Measurements from ENCODE around the gene SERPINB10. TPM values are rescaled to one million over a fixed set of nuclear protein-coding genes. Genes with fewer than 3 reads are reported as not detected.

SERPINB10 gene, protein sequence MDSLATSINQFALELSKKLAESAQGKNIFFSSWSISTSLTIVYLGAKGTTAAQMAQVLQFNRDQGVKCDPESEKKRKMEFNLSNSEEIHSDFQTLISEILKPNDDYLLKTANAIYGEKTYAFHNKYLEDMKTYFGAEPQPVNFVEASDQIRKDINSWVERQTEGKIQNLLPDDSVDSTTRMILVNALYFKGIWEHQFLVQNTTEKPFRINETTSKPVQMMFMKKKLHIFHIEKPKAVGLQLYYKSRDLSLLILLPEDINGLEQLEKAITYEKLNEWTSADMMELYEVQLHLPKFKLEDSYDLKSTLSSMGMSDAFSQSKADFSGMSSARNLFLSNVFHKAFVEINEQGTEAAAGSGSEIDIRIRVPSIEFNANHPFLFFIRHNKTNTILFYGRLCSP
- polyA plus RNA-seq (ENCODE audit: insufficient read length in 4 of 4), result under 1 TPM; 0.19 to 0.38 (median 0.35) TPM

DNA sequence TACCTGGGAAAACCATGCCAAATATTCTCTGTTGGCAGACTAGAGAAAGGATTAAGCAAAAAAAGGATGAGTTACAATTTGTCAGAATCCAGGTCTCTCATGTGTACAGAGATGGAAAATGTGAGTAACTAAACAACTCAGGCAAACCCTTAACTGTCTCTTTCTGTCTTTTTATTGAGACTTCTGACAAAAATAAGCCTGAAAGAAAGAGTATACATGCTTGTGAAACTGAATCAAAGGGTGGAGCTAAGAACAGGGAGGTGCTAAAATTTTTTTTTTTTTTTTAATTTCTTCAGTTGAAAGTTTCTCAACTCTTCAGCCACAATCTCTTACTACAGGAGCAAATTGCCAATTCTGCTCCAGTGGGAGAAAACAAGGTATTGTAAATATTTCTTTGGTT lies at the start of gene SERPINB10:
TSS of gene SERPINB10 (plus strand) at position 295 of the 400 bp plus-strand sequence. CDS start 7,553 bp downstream, outside the sequence.
- DNase-seq (ENCODE audit: low read depth in 4 of 4, low spot score in 2 of 4), result no peak

DNA sequence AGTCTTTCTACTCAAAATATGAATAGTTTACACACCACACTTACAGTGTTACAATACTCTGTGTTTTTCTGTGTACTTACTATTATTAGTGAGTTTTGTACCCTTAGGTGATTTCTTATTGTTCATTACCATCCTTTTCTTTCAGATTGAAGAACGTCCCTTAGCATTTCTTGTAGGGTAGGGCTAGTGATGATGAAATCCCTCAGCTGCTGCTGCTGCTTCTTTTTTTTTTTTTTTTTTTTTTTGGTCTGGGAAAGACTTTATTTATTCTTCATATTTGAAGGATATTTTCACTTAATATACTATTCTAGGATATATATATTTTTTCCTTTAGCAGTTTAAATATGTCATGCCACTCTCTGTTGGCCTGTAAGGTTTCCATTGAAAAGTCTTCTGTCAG lies 49.3 kb upstream of the SERPINB10 start:
- DNase-seq (ENCODE audit: low read depth in 4 of 4, low spot score in 2 of 4), result no peak

DNA sequence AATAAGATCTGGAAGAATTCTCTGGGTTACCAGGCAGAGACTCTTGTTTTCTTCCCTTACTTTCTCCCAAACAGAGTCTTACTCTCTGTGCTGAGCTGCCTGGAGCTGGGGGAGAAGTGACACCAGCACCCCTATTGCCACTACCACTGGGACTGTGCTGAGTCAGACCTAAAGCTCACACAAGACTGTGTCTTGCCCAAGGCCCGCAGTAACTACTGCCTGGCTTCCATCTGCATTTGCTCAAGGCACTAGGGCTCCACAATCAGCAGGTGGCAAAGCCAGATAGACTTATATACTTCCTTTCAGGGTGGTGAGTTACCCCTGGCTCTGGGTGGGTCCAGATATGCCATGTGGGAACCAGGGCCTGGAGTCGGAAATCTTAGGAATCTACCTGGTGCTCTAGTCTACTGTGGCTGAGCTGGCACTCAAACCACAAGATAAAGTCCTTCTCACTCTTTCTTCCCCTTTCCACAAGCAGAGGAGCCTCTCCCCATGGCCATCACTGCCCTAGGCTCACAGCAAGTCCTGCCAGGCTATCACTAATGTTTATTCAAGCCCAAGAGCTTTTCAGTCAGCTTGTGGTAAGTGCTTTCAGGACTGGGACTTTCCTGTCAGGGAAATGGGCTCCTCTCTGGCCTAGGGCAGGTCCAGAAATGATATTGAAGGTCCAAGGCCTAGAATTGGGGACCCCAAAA lies 47.8 kb upstream of the SERPINB10 start:
- DNase-seq (ENCODE audit: low read depth in 4 of 4, low spot score in 2 of 4), result no peak

DNA sequence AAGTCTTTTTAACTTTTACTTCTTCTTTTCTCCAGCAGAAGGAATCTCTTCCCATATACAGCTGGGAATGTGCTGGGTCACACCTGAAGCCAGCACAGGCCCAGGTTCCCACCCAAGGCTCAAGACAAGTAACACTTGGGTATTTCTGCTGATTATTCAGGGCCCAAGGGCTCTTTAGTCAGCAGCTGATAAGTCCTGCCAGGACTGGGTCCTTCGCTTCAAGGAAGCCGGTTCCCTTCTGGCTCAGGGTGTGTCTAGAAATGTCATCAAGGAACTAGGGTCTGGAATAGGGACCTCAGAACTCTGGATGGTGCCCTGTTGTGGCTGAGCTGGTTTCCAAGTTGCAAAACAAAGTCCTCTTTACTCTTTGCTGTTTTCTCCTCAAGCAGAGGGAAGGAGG lies 47.2 kb upstream of the SERPINB10 start:
- DNase-seq (ENCODE audit: low read depth in 4 of 4, low spot score in 2 of 4), result no peak

DNA sequence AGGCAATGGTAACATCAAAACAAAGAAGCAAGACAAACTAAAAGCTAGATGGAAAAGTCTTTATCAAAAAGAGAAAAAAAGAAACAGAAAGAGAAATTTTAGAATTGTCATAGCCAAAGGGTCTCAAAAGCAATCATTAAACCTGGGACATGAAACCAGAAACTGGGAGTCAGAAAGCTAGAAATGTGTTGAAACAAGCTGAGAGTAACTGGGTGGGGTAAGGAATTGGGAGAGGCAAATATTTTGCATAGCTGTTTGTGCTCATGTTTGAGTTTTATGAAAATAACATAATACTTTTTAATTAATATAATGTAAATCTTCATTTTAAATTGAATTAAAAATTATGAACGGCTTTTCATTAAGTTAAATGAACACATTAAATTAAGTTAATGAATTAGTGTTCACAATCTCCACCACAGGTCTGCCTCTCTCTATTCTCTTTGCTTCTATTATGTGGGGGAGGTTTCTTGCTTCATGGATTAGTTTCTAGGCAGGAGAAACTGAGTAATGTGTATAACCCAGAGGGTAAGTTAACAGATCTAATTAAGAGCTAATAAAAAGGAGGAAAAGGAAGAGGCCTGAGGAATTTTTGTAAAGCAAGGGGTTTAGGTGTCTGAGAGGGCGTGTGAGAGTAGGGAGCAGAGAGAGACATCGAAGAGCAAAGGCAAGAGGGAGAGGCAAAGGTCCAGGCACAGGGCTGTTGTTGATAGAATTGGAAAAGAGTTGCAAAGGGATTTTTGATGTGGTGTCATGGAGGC lies 40.2 kb upstream of the SERPINB10 start:
- DNase-seq (ENCODE audit: low read depth in 4 of 4, low spot score in 2 of 4), result no peak

DNA sequence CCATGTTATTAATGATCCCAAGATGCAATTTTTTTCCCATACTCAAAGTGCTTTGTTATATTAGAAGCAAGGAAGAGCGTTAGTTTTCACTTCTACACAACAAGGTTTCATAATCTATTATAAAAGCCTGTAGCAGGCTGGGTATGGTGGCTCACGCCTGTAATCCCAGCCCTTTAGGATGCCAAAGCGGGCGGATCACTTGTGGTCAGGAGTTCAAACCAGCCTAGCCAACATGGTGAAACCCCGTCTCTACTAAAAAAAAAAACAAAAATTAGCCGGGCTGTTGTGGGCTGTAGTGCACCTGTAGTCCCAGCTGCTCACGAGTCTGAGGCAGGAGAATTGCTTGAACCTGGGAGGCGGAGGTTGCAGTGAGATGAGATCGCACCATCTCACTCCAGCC lies 39.2 kb upstream of the SERPINB10 start:
- no peak for DNase-seq (ENCODE audit: low read depth in 4 of 4, low spot score in 2 of 4)

DNA sequence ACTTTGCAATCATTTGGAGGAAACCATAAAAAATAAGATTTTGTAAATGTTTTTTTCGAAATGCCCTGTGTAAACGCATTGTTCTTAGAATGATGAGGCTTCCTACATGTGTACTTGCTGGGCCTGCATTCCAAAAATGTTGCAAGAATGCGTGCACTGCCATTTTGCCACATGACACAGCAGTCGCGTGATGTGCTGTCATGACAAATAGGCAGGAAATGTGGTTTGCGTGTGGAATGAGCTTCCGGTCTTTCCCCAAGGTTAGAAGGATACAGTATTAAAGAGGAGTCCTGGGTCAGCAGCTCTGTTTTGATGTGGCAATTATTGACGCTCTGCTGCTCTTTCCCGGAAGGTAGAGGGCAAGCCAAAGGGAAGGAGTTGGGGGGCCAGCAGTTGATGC lies 38.4 kb upstream of the SERPINB10 start:
- DNase-seq (ENCODE audit: low read depth in 4 of 4, low spot score in 2 of 4), result no peak

DNA sequence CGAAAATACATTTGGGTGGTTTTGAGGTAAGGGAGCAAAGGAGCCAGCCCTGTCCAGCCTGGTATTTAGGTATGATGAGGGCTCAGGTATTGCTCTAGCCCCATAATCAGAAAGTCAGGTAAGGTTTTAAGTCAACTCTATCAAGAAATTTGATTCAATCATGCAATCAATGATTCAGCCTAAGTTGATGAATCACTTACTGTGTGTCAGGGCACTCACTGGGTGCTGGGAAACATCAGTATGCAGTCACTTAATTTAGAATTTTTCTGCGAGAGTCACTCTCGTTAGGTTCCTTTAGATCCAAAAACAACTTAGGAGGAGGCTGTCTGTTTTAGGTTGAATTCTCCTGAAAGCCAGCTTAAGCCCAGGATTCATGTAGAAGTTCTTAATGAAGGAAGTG lies 37.9 kb upstream of the SERPINB10 start:
- no peak for DNase-seq (ENCODE audit: low read depth in 4 of 4, low spot score in 2 of 4)

DNA sequence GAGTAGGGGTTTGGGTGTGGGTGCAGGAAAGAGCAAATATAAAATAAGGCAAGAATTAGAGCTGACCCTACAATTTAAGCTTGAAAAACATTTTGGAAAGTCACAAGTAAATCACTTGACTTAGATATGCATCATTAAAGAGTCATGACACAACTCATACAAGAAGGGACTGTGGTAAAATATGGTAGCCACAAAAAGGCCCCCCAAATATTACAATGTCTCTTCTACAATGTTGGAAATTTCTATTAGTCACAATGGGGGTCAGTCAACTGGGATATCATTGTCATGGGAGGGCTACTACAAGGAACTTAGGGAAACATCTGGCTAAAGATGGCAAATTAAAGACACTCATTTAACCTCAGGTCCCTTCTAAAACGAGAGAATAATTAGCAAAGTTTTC lies 35.9 kb upstream of the SERPINB10 start:
- no peak for DNase-seq (ENCODE audit: low read depth in 4 of 4, low spot score in 2 of 4)

DNA sequence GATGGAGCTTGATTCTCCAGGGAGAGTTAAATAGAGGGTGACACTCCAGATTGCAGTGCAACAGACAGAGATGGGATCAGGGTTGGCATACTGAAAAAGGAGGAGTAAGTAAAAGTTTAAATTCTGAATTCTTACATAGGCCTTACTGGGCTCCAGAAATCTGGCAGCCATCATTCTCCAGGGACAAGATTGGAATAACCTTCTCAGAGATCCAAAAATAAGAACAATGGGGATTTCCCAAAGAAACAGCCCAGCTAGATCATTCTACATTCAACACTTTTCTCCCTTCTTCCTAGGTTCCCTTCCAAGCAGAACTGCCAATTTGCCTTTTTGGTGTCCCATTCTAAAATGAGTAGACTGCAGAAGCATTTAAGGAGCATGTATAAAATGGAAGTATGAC lies 35.2 kb upstream of the SERPINB10 start:
- DNase-seq (ENCODE audit: low read depth in 4 of 4, low spot score in 2 of 4), result no peak

DNA sequence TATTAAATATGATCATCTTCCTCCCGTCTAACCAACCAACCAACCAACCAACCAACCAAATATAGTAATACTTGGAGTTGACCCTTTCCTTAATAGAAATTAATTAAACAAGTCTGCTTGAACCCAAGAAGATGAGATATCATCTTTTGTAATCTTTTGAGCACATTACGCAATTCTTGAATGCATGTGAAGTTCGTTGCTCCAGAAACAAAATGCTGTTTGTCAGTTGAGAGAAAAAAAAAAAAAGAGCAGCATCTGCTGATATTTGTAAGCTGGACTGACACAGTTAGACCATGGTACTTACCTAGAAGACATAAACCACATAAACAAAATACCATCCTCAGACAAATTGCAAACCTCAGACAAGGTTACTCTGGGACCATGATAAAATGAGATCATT lies 29.4 kb upstream of the SERPINB10 start:
- DNase-seq (ENCODE audit: low read depth in 4 of 4, low spot score in 2 of 4), result no peak

DNA sequence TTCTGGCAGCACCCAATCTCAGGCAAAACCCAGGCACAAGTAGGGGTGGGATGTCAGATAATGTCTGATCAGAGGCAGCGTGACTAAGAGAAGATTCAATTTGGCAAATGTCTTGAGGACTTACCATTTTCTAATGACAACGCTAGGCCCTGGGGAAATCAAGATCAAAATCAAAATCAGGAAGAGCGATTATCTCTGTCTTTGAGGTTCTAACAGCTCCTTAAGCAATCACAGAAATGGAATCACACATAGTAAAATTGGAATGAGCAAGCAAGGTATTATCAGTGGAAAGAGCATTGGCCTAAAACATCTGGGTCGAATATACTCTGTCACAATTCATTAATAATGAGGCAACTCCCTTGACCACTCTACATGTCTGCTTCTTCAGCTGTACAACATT lies 28.8 kb upstream of the SERPINB10 start:
- no peak for DNase-seq (ENCODE audit: low read depth in 4 of 4, low spot score in 2 of 4)

DNA sequence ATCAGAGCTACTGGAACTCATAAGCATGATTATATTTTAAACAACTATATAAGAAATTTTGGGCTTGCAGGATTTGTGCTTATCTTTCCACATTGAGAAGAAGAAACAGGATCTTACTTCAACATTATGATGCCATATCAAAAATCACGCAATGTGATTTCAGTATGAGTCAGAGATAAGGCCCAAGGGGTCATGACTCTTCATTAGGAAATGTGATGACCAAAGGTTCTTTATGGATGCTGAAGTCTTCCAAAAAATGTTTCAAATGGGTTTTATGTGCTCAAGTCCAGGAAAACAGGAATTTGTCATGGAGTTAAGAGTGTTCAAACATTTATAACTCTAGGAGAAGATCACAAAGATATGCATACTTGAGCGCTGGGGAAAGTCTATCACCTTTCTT lies 28.0 kb upstream of the SERPINB10 start:
- DNase-seq (ENCODE audit: low read depth in 4 of 4, low spot score in 2 of 4), result no peak

DNA sequence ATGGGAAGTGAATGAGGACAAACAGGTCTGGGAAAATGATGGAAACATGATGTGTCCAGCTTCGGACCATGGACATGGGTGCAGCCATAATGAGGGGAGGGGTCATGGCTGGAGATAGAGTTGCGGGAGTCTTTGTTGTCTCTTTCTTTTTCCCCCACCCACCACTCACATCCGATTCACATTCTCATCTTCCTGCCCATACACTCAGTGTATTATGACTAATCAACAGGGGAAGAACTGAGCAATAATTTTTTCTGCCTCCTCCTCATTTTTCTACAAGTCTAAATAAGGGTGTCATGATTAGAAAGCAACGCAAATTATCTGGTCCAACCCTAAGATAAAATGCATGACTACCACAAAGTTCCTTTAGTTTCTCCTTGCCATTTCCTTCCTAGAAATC lies 25.9 kb upstream of the SERPINB10 start:
- DNase-seq (ENCODE audit: low read depth in 4 of 4, low spot score in 2 of 4), result no peak

DNA sequence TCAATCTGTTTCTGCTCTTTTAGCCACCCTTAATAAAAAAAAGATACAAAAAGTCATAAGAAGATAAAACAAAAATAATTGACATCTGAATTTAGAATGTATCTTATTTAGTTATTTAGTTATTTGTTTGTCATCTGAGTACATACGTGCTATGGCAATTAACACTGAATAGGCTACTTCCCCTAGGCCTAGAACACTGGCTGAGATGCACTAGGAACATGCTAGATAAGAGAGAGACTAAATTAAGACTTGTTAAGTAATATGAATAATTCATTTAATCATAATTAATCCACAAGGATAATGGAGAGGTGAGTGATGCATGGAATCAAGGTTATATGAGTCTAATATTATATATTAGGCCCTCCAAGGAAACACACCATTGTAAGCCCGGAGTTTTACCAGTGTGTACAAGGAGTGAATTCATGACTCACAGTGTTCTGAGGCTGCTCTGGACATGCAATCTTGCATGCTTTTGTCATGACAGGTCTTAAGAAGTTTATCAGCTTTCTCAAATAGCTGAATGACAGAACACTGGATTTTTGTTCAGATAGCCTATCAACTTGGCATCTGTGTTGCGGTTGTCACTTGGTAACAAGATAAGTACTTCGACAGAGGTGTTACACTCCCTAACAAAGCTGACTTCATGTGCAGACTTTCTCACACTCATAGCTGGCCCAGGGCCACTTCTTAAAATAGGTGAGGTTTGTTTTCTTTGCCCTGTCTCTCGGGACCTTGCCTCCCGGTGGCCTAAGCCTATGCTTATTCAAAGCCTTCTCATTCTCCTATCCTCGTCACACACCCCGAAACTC lies 25.2 kb upstream of the SERPINB10 start:
- no peak for DNase-seq (ENCODE audit: low read depth in 4 of 4, low spot score in 2 of 4)

DNA sequence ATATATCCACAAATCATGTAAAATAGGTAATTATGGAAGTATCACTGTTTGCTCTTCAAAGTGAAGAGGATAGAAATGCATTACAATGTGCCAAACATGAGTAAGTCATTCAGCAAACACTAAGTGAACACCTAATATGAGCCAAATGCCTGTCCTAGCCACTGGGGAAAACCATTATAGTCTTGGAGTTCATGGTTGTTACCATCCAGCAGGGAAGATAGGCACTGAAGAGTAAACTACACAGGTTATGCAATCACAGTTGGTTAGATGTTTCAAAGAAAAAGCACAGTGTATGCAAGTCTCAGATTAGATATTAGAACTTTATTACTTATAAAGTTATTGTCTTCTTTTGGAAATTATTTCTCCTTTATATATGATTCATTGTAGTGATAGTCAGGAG lies 24.1 kb upstream of the SERPINB10 start:
- DNase-seq (ENCODE audit: low read depth in 4 of 4, low spot score in 2 of 4), result no peak

DNA sequence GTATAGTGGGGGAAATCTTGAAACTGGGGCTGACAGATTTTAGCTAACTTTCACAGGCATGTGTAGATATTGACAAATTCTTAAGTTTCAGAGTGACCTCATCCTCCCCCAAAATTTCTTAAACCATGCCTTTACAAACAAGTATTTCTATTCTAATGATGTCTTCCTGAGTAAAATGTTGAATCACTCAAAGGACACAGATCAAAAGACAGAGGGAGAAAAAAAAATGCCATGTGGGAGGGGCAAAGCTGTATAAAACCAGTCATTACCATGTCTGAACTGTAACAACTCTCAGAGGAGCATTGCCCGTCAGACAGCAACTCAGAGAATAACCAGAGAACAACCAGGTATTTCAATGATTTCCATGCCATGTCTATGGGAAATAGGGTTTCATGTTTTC lies 20.3 kb upstream of the SERPINB10 start, which contains the start of gene SERPINB2:
TSS of gene SERPINB2 (plus strand) at position 282 of the 400 bp plus-strand sequence. CDS start 3,740 bp downstream, outside the sequence.
- no peak for DNase-seq (ENCODE audit: low read depth in 4 of 4, low spot score in 2 of 4)

DNA sequence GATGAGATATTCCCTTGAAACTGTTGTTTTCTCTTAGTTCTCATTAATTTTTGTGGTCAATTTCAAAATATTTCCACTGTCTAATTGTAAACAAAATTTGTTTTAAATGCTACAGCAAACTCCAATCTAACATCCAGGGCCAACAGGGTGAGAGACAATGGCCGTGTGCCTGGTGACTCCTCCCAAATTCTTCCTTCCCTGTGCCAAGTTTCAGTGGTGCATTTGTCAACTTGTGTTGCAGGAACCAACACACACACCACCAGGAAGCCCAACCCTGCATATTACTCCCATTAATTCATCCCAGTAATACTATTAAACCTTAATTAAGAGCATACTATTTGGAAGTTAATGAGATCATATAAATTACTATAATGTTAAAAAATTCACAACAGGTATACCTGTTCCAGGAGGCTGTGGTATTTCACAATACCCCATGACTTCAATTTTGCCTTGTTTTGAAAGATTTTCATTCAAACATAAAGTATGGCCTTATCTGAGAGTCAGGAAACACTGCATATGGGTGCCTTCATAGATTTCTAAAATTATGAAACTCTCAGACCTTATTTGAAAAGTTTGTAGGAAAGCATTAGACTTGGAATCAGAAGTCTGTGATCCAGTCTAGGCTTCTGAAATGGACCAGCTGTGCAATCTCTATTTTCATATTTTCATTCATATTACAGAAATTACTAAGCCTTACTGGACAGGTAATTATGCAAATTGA lies 19.1 kb upstream of the SERPINB10 start:
- DNase-seq (ENCODE audit: low read depth in 4 of 4, low spot score in 2 of 4), result no peak

DNA sequence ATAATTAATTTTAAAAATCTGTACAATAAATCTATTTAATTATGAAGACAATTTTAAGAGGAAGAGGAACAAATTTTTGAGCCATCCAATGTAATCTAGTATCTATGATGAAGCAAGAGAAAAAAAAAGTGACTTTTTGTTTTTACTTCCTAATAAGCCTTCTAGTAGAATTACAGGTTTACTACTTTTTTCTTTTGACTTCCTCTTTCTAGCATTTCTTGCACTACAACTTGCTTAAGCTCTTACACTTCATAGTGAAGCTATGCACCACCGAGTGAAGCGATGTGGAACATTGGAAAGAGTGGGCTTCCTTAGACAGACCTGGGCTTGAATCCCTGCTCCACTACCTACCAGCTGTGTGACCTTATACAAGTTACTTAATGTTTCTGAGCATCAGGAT lies 18.1 kb upstream of the SERPINB10 start:
- DNase-seq (ENCODE audit: low read depth in 4 of 4, low spot score in 2 of 4), result no peak

Measured in left renal cortex interstitium (tissue), 4 donors.